NCI-H774 (cell line): ENCODE data around the gene RNASEH1.
"Not testable (repeated sequence)": the region's sequence is repeated elsewhere in the genome, so short reads cannot be mapped to it uniquely, and the experiment has no call there.

Experiments
- DNase-seq: peaks from one replicate; lab custom pipeline; 2025; lab: John Stamatoyannopoulos, UW

RNASEH1 gene

DNA sequence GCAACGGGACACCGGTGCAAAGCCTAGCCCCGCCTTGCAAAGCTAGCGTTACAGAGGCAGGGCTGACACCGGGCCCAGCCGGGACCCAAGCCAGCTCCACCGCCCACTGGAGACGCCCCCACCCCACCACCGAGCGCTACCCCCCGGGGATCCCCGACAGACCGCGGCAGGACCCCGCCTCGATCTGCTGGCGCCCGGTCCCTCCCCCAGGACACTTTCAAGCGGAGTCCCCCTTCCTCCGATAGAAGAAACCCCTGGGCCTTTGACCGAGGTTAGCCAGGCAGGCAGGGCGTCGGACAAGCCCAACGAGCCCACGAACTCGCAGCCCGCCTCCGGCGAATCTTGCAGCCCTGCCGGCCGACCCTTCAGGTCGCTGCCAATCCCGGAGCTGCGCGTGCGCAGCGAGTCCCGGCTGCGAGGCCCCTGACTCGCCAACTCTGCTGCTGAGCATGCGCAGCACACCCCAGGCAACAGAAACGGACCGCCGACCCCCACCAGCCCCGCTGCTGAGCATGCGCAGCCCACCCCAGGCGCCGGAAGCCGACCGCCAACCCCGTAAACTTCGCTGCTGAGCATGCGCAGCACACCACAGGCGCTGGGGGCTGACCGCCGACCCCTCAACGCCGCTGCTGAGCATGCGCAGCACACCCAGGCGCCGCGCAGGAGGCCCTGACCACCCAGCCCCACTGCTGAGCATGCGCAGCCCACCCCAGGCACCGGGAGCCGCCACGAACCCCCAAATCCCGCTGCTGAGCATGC, 39.5 kb downstream of the RNASEH1 start:
- peak; percentile 93 for DNase-seq

DNA sequence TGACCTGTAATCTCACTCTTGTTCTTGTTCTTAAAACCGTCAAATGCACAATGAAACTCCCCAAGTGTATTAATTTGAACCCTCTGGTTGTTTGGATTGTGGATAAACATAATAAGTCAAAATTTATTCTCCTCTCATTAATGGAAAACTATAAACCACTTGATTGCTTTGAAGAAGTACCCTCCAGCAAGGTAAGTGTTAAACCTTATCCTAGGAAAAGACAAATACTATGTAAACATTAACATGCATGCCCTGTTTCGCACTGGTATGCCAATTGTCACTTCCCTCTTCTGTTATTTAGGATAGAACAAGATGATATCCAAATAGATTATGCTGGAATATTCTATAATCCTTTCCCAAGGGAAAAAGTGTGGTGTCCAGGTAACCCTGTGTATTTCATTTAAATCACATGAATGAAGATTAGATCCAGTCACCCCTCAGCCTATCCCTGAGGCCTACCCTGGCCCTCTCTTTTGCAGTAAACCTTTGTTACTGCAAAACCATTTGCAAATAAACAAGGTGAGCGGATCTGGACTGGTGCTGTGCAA, 40.1 kb downstream of the RNASEH1 start:
- no peak for DNase-seq

DNA sequence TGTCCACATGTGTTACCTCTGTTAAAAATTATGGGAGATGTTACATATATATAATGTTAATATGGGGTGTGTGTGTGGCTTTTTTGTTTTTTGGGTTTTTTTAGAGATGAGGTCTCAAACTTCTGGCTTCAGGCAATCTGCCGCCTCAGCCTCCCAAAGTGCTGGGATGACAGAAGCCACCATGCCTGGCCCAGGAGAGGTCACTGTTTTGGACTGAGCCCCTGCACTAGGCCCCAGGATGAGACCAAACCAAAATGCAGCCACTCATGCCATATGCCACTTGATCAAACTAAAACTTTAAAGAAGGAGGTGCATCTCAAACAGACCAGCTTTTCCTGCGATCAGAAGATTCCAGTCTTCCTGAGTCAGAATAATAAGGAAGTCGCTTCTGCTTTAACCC, 41.3 kb downstream of the RNASEH1 start:
- no peak for DNase-seq

DNA sequence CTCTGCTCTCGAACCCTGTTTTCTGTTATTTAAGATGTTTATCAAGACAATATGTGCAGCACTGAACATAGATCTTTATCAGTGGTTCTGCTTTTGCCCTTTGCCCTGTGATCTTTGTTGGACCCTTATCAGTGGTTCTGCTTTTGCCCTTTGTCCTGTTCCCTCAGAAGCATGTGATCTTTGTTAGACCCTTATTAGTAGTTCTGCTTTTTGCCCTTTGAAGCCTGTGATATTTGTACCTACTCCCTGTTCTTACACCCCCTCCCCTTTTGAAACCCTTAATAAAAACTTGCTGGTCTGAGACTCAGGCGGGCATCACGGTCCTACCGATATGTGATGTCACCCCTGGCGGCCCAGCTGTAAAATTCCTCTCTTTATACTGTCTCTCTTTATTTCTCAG, 42.7 kb downstream of the RNASEH1 start:
- not testable (repeated sequence) for DNase-seq

DNA sequence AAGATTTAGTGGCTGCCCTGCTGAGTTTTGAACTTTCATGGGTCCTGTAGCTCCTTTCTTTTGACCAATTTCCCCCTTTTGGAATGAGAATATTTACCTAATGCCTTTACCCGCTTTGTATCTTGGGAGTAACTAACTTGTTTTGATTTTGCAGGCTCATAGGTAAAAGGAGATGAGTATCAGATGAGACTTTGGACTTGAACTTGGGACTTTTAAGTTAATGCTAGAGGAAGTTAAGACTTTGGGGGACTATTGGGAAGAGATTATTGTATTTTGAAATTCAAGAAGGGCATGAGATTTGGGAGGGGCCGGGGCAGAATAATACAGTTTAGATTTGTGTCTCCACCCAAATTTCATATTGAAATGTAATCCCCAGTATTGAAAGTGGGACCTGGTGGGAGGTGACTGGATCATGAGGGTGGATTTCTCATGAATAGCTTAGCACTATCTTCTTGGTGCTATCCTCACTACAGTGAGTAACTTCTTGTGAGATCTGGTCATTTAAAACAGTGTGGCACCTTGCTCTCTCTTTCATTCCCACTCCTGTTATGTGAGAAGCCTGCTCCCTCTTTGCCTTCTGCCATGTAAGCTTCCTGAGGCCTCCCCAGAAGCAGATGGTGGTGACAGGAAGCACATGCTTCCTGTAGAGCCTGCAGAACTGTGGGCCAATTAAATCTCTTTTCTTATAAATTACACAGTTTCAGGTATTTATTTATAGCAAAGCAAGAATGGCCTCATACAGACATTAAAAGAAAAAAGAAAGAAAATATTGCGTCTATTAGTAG, 44.9 kb downstream of the RNASEH1 start:
- no peak for DNase-seq

DNA sequence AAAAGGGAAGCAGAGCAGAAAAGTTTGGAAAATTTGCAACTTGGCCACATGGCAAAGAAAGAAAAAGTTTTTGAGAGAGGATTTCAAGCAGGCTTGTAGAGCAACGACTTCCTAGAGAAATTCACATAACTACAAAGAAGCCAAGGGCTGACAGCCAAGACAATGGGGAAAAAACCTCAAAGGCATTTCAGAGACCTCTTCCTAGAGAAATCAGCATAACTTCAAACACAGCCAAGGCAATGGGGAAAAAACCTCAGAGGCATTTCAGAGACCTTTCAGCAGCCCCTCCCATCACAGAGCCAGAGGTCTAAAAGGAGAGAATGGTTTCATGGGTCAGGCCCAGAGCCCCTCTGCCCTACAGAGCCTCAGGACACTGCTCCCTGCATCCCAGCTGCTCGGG, 46.0 kb downstream of the RNASEH1 start:
- no peak for DNase-seq

DNA sequence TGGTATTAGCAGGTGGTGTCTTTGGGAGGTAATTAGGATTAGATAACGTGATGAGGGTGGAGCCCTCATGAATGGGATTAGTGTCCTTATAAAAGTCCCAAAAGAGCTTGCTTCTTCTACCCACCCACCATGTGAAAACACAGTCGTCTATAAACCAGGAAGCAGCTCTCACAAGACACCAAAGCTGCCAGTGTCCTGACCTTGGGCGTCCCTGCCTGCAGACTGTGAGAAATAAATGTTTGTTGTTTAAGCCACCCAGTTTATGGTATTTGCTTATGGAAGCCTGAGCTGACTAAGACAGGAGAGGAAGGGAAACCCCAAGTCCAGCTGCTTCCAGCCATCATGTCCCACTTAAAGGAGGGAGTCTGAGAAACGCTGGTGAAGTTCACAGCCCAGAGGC, 52.4 kb downstream of the RNASEH1 start:
- DNase-seq = peak; percentile 79

DNA sequence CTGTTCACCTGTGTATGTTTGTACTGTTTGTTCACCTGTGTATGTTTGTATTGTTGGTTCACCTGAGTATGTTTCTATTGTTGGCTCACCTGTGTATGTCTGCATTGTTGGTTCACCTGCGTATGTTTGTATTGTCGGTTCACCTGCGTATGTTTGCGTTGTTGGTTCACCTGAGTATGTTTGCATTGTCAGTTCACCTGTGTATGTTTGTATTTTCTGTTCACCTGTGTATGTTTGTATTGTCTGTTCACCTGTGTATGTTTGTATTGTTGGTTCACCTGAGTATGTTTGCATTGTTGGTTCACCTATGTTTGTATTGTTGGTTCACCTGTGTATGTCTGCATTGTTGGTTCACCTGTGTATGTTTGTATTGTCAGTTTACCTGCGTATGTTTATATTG, 53.4 kb downstream of the RNASEH1 start:
- DNase-seq = peak; percentile 97

DNA sequence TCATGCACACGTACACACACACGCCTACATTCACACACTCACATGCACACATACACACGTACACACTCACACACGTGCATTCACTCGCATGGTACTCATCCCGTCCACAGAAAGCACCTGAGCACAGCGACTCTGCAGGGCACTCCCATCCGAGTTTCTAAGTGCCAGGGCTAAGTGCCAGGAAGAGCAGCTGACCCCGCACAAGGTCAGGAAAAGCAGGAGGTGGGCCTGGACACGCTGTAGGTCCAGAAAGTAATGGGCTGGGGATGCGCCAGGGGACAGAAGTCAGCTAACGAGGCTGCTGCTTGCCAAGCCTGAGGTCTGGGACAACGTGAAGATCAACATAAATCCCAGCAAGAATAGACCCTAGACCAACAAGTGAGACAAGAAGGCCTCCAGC, 54.6 kb downstream of the RNASEH1 start:
- DNase-seq = peak; percentile 37

DNA sequence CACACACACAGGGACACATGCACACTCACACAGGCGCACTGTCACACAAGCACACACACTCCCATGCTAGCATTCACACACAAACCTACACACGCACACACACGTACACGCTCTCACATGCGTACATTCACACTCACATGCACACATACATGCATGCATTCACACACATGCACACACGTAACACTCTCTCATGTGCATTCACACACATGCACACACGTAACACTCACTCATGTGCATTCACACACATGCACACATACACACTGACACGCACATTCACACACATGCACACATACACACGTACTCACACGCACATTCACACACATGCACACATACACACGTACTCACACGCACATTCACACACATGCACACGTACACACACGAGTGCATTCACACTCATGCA, 55.1 kb downstream of the RNASEH1 start:
- no peak for DNase-seq

DNA sequence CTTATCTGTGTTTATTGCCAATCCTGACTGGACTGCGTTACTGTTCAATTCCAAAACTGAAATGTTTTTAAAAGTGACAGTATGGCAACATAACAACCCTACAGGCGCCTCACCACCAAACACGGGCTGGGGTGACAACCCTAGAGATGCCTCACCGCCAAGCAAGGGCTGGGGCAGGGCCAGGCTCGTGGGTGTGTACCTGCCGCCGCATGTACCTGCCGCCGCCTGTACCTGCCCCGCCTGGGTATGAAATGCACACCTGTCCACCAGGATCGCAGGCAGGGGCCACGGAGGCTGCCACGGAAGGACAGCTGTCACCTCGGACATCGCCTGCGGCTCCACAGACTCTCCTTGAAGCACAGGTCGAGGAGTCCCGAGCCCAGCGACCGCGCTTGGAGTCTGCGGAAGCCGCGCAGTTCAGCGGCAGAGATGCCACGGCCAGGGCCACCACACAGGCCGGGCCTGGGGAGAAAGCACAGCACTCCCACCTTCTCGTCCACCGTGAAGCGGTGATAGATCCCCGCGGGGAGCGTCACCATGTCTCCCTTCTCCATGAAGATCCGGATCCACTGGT, 57.7 kb downstream of the RNASEH1 start:
- peak; percentile 41 for DNase-seq

DNA sequence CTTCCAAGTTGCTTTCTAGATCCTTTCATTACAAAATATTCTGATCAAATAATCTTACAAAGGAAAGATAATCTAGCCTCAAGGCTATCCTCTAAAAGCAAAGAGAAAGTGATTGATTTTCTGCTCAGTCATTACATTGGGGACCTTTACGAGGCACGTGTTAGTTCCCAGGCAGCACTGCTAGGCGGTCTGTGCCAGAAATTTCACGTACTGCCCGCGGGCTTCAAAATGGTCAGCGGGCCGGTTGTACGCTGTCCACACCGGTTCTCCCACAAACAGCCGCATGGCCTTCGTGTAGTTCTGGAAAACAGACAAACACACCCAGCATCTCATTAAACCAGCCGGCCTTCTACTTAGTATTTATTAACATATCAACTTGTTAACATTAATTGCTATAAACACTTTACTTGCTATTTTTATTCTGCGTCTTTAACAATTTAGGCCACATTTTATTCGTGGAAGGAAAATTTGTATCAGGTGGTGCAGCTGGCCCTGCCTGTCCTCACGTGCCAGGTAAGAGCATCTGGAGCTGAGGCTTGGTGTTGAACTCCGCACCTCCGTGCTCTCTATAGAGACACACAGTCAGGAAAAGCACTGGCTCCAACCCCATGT, 59.2 kb downstream of the RNASEH1 start:
- DNase-seq = peak; percentile 21

DNA sequence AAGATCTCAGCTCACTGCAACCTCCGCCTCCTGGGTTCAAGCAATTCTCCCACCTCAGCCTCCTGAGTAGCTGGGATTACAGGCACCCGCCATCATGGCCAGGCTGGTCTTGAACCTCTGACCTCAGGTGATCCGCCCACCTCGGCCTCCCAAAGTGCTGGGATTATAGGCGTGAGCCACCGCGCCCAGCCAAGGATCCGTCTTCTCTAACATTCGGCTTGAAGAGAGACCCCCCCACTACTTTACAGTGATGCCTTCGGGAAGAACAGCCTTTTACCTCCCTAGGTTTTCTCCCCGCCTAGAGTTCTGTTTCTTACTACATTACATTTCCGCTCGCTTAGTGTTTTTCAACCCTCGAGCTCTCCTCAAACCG, 61.4 kb downstream of the RNASEH1 start:
- not testable (repeated sequence) for DNase-seq
